Neural progenitor cell (in vitro differentiated cells): ENCODE results near the gene ISLR.

ENCODE experiments used
- CTCF ChIP-seq: fragments of 200-600 bp; sonication (generic); IDR thresholded peaks from 2 replicates; pipeline ENCODE4 v1.5.1; 2017; ENCODE audit warnings: antibody characterized with exemption, mild to moderate bottlenecking
- EZH2 ChIP-seq: fragments of 200-600 bp; sonication (generic); IDR thresholded peaks from 2 replicates; pipeline ENCODE4 v1.6.1; 2017; ENCODE audit warnings: antibody characterized with exemption, mild to moderate bottlenecking, moderate library complexity
- EZH2phosphoT487 ChIP-seq: fragments of 200-600 bp; sonication (generic); IDR thresholded peaks from 2 replicates; pipeline ENCODE4 v1.6.1; 2017; ENCODE audit warnings: antibody characterized with exemption

- TF ChIP-seq EZH2 (no peak), CTCF (no peak), EZH2phosphoT487 (no peak)
Observed at GRCh38 chr15:74185710-74186348, 12.3 kb downstream of the ISLR start.
